ENCODE data around the gene ZNF236.
A peak's percentile ranks its signal among the peaks of the same experiment; 100 is the strongest.
"Not testable (repeated sequence)": the region's sequence is repeated elsewhere in the genome, so short reads cannot be mapped to it uniquely, and the experiment has no call there.

ZNF236 gene
- long read RNA-seq, donor 1: 0 reads
- long read RNA-seq, donor 2: 0 reads
- long read RNA-seq, donor 3, partial matches to known transcripts: 0 of 1 reads
- long read RNA-seq, donor 3, other reads (novel, unspliced or antisense): 0 of 1 reads
- long read RNA-seq, donor 4: 0 reads
- long read RNA-seq, donor 5, full-length matches to known transcripts: 1 of 1 reads
- long read RNA-seq, donor 5, partial matches to known transcripts: 0 of 1 reads
- long read RNA-seq, donor 5, other reads (novel, unspliced or antisense): 0 of 1 reads
- long read RNA-seq, donor 6: 0 reads
- long read RNA-seq, donor 7: 0 reads
- long read RNA-seq, donor 8, partial matches to known transcripts: 0 of 2 reads
- long read RNA-seq, donor 8, other reads (novel, unspliced or antisense): 0 of 2 reads

- DNase-seq: peak; percentile 70
These were observed at the start of gene ZNF236 for GRCh38 chr18:76822506-76823160. TSS of gene ZNF236 (plus strand) at chr18:76822557. CDS start at chr18:76822608, 51 bp downstream.

GRCh38 chr18:76772665-76773064 lies 49.7 kb upstream of the ZNF236 start:
- DNase-seq: no peak

- DNase-seq: not testable (repeated sequence)
These were observed 45.3 kb upstream of the ZNF236 start for GRCh38 chr18:76777036-76777435.

GRCh38 chr18:76783786-76784484 lies 38.4 kb upstream of the ZNF236 start:
- DNase-seq: no peak

GRCh38 chr18:76785872-76786271 lies 36.5 kb upstream of the ZNF236 start:
- no peak for DNase-seq

- DNase-seq: no peak
These were observed 33.6 kb upstream of the ZNF236 start for GRCh38 chr18:76788571-76789317.

- no peak for DNase-seq
These were observed 31.3 kb upstream of the ZNF236 start for GRCh38 chr18:76791106-76791505.

- no peak for DNase-seq
These were observed 30.7 kb upstream of the ZNF236 start for GRCh38 chr18:76791642-76792041.

- DNase-seq: no peak
These were observed 28.0 kb upstream of the ZNF236 start for GRCh38 chr18:76794326-76794725.

GRCh38 chr18:76801567-76802505 lies 20.5 kb upstream of the ZNF236 start:
- DNase-seq: peak; percentile 71

- no peak for DNase-seq
These were observed 18.9 kb upstream of the ZNF236 start for GRCh38 chr18:76803413-76803812.

- DNase-seq: no peak
These were observed 18.5 kb upstream of the ZNF236 start for GRCh38 chr18:76803814-76804213.

DNA sequence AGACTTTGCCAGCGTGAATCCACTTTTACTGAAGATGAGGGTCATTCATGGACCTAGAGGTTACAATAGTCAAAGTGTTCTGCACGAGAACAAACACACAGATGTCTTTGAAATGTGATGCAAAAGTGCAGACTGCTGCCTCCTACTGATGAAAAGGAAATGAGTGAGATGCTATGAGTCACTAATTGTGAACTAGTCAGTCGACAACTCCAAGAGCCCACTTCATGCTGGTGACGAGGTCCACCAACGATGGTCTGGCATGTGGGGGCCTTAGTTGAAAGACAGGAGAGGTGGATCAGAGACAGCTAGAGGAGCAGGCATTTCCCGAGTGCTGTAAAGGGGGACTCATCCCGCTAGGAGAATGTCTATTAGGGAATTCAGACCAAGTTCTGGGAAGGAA lies 17.1 kb upstream of the ZNF236 start:
- DNase-seq: no peak

GRCh38 chr18:76806301-76806700 lies 16.1 kb upstream of the ZNF236 start:
- no peak for DNase-seq

DNA sequence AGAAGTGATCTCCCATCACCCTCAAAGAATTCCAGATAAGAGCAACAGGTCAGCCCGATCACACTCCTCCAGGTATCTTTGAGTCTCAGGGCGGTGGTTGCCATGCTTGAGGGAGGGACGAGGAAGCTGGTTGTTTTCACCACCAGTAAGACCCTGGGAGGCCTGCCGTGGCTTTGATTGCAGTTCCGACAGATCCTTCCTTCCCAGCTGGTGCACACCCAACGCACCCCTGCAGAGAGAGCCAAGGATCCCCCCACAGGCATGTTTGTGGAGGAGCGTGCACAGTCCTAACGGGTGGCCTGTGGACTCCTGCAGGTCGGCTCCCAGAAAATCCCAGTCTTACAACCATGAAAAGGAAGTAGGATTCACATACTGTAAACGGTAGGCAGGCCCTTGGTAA lies 13.8 kb upstream of the ZNF236 start:
- DNase-seq: no peak

DNA sequence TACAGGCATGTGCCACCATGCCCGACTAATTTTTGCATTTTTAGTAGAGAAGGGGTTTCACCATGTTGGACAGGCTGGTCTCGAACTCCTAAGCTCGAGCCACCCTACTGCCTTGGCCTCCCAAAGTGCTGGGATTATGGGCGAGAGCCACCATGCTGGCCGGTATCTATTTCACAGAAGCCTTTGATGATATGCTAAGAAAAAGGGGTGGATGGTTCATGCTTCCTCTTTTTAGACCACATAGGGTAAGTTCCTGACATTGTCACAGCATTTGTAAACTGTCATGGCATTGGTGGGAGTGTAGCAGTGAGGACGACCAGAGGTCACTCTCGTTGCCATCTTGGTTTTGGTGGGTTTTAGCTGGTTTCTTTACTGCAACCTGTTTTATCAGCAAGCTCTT lies 10.8 kb upstream of the ZNF236 start:
- not testable (repeated sequence) for DNase-seq

DNA sequence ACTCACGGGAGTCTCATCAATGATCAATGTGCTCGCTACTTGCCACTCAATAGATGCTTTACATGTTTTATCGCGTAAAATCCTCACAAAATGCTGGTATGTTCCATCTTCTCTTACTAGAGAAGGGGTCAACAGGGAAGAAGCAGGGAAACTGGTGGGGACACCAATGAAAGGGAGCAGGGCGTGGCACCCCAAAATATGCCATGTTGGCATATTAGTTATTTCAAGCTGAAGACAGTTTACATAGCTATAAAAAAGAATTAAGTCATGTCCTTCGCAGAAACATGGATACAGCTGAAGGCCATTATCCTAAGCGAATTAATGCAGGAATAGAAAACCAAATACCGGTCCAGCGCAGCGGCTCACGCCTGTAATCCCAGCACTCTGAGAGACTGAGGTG lies 8.1 kb upstream of the ZNF236 start:
- no peak for DNase-seq

GRCh38 chr18:76816127-76816526 lies 6.2 kb upstream of the ZNF236 start:
- DNase-seq: no peak

DNA sequence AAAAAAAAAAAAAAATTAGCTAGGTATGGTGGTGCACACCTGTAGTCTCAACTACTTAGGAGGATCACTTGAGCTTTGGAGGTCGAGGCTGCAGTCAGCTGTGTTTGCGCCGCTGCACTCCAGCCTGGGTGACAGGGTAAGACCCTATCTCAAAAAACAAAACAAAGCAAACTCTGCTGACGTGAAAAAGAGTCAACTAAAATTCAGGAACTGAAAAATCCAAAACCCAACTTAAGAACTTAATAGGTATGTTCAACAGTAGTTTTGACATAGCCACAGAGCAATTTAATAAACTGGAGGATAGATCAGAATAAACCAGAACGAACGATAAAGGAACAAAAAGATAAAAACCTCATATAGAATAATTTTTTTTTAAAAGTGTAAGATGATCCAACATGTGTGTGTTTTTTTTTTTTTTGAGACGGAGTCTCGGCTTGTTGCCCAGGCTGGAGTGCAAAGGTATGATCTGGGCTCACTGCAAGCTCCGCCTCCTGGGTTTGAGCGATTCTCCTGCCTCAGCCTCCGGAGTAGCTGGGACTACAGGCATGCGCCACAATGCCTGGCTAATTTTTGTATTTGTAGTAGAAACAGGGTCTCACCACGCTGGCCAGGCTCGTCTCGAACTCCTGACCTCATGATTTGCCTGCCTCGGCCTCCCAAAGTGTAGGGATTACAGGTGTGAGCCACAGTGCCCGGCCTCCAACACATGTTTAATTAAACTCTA lies 4.3 kb upstream of the ZNF236 start:
- DNase-seq: no peak

- no peak for DNase-seq
These were observed 2.8 kb upstream of the ZNF236 start for GRCh38 chr18:76819411-76820136.

All from right kidney (tissue), 9 donors.